Sigmoid colon (tissue), 4 donors: ENCODE results near the gene U2SURP.

Source experiments
- EP300 ChIP-seq, 4 donors: sonication (generic); formaldehyde crosslinking; IDR thresholded peaks; one replicate each; pipeline ENCODE4 v1.6.1; 2017; ENCODE audit warnings: antibody characterized with exemption in 4 of 4
- POLR2AphosphoS5 ChIP-seq, 4 donors: sonication (generic); formaldehyde crosslinking; IDR thresholded peaks; one replicate each; pipeline ENCODE4 v1.6.1; 2017; ENCODE audit warnings: antibody characterized with exemption in 4 of 4

GRCh38 chr3:143105170-143105569 is 103.8 kb downstream of the U2SURP start:
- TF ChIP-seq POLR2AphosphoS5 (IDR thresholded peaks at IDR 0.05) (no peak), EP300 (IDR thresholded peaks at IDR 0.05) (no peak)
